ENCODE data around the gene NGF.

DNA sequence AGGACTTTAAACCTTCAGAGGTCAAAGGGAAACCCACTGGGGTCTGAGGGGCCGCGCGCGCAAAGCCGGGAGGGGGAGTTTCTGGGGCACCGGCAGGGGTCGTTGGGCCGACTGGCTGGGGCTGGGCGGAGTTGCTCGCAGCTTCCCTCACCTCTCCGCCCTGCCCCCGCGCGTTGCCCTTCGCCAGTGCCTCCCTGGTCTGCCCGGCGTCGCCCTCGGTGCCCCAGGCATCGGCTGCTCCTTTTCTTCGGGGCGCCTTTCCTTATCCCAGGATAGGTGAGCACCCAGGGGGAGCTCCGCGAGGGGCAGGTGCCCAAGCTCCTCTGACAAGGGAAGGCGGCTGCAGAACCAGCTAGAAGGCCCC lies 390 bp upstream of the NGF start:
- TF ChIP-seq GTF2F1 (IDR thresholded peaks at IDR 0.05; ENCODE audit: borderline replicate concordance, low read depth, low read length) (no peak), TEAD4 (IDR thresholded peaks at IDR 0.05; ENCODE audit: low read depth, low read length) (no peak), NRF1 (IDR thresholded peaks at IDR 0.05; ENCODE audit: low read depth, low read length) (no peak), POLR2A (IDR thresholded peaks at IDR 0.05; ENCODE audit: control extremely low read depth in 1 of 2, low read depth in 2 of 2, low read length in 2 of 2) (no peak), CREB1 (IDR thresholded peaks at IDR 0.05) (no peak), CHD2 (IDR thresholded peaks at IDR 0.05; ENCODE audit: low read length) (no peak), EZH2 (IDR thresholded peaks at IDR 0.05; ENCODE audit: low read depth, low read length, severe bottlenecking) (peak; percentile 26), TCF12 (IDR thresholded peaks at IDR 0.05; ENCODE audit: low read depth, low read length) (no peak), YY1 (IDR thresholded peaks at IDR 0.05; ENCODE audit: low read depth, low read length) (no peak)
- TF ChIP-seq, protein P1, sequence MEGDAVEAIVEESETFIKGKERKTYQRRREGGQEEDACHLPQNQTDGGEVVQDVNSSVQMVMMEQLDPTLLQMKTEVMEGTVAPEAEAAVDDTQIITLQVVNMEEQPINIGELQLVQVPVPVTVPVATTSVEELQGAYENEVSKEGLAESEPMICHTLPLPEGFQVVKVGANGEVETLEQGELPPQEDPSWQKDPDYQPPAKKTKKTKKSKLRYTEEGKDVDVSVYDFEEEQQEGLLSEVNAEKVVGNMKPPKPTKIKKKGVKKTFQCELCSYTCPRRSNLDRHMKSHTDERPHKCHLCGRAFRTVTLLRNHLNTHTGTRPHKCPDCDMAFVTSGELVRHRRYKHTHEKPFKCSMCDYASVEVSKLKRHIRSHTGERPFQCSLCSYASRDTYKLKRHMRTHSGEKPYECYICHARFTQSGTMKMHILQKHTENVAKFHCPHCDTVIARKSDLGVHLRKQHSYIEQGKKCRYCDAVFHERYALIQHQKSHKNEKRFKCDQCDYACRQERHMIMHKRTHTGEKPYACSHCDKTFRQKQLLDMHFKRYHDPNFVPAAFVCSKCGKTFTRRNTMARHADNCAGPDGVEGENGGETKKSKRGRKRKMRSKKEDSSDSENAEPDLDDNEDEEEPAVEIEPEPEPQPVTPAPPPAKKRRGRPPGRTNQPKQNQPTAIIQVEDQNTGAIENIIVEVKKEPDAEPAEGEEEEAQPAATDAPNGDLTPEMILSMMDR (IDR thresholded peaks at IDR 0.05; ENCODE audit: control extremely low read depth in 1 of 3, insufficient read depth in 1 of 3, low read depth in 1 of 3, low read length in 3 of 3), result peak in 1 of 3 experiments; percentile 10; a peak in 1 of 4 replicates
- TF ChIP-seq, protein P2, sequence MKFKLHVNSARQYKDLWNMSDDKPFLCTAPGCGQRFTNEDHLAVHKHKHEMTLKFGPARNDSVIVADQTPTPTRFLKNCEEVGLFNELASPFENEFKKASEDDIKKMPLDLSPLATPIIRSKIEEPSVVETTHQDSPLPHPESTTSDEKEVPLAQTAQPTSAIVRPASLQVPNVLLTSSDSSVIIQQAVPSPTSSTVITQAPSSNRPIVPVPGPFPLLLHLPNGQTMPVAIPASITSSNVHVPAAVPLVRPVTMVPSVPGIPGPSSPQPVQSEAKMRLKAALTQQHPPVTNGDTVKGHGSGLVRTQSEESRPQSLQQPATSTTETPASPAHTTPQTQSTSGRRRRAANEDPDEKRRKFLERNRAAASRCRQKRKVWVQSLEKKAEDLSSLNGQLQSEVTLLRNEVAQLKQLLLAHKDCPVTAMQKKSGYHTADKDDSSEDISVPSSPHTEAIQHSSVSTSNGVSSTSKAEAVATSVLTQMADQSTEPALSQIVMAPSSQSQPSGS (IDR thresholded peaks at IDR 0.05; ENCODE audit: low read length), result no peak

Measured in H1 (cell line).